Measurements from ENCODE around the gene TWIST2. TPM values are rescaled to one million over a fixed set of nuclear protein-coding genes. Genes with fewer than 3 reads are reported as not detected.
A peak's percentile ranks its signal among the peaks of the same experiment; 100 is the strongest.

The TWIST2 gene
- total and polyA plus RNA-seq, 11 donors: 0.39 to 10.9 (median 1.4) TPM

DNA sequence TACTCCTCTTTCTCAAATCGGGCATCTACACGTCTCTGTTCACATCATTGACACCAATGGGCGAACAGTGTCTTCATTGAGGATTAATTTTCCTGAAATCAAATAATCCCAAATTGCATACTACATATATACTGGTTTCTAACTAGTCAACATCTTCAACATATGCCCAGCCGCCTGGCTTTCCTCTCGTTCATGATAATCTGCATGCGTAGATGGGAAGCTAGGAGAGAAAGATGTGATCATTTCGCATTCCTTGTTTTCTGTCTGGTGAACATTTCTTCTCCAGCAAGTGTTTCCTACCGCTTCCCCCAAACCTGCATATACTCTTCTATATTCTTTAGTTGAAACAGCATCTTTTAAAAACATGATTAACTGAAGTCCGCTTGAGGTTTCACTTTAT is 7.4 kb downstream of the TWIST2 start:
- WGBS, 4 donors: 92 to 93% (median 93%) methylated on average over 9 of the region's 9 CpGs
- intact Hi-C loops (cut with DNase I): no loop called here
- ATAC-seq (no peak), DNase-seq (no peak)
- Histone ChIP-seq H3K4me3 (no peak overlapping the region), H3K36me3 (no peaks in the 10 kb centered on the region), H3K27me3 (peaks cover 0 to 53% (median 12%) of the 10 kb centered on the region in 9 donors), H3K4me1 (no peaks in the 10 kb centered on the region), H3K9me3 (no peaks in the 10 kb centered on the region), H3K27ac (peak overlapping the region in 1 of 12 donors; percentile 45)
- TF ChIP-seq POLR2A (IDR thresholded peaks at IDR 0.05): no peak
- TF ChIP-seq, protein P1, sequence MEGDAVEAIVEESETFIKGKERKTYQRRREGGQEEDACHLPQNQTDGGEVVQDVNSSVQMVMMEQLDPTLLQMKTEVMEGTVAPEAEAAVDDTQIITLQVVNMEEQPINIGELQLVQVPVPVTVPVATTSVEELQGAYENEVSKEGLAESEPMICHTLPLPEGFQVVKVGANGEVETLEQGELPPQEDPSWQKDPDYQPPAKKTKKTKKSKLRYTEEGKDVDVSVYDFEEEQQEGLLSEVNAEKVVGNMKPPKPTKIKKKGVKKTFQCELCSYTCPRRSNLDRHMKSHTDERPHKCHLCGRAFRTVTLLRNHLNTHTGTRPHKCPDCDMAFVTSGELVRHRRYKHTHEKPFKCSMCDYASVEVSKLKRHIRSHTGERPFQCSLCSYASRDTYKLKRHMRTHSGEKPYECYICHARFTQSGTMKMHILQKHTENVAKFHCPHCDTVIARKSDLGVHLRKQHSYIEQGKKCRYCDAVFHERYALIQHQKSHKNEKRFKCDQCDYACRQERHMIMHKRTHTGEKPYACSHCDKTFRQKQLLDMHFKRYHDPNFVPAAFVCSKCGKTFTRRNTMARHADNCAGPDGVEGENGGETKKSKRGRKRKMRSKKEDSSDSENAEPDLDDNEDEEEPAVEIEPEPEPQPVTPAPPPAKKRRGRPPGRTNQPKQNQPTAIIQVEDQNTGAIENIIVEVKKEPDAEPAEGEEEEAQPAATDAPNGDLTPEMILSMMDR (IDR thresholded peaks at IDR 0.05): no peak

DNA sequence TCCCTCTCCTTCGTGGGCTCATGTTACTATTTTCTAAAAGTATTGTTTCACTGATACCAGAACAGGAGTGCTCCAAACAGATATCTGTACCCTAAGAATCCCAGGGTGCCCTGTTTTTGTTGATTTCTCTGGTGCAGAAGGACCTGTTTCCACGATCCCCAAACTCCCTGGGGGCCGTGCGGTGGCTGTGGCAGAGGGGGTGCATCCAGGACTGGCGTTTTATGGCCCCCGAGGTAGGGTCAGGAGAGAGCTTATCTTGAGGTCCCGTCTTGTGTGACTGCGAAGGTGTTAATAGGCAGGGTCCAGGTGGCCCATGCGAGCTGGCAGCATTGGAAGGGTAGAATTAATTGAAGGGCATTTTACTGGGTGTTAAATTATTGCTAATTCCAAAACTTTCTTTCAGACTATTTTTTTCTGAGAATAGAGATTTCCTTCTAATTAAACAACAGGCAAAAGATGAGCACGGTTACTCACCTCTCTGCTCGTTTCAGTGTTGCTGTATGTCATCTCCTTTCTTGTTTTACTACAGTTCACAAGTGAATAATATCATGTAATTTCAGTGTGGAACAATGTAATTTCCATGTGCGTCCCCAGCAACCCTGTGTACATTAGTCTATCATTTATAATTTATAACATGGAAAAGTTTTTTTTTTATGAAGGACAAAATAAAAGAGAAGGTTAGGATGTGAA is 8.2 kb downstream of the TWIST2 start:
- ATAC-seq: no peak
- no peaks in the 10 kb centered on the region for H3K36me3 ChIP-seq
- TF ChIP-seq, protein P1 (IDR thresholded peaks at IDR 0.05): no peak
- TF ChIP-seq POLR2A (IDR thresholded peaks at IDR 0.05): no peak
- intact Hi-C loops (cut with DNase I): no loop called here
- no peak overlapping the region for H3K27ac ChIP-seq
- no peaks in the 10 kb centered on the region for H3K9me3 ChIP-seq
- WGBS, 4 donors: 72 to 79% (median 76%) methylated on average over 12 of the region's 12 CpGs
- H3K4me1 ChIP-seq: no peaks in the 10 kb centered on the region
- H3K4me3 ChIP-seq: no peak overlapping the region
- peaks cover 0 to 45% (median 6%) of the 10 kb centered on the region in 9 donors for H3K27me3 ChIP-seq
- DNase-seq: peak in 1 of 5 donors; percentile 6

DNA sequence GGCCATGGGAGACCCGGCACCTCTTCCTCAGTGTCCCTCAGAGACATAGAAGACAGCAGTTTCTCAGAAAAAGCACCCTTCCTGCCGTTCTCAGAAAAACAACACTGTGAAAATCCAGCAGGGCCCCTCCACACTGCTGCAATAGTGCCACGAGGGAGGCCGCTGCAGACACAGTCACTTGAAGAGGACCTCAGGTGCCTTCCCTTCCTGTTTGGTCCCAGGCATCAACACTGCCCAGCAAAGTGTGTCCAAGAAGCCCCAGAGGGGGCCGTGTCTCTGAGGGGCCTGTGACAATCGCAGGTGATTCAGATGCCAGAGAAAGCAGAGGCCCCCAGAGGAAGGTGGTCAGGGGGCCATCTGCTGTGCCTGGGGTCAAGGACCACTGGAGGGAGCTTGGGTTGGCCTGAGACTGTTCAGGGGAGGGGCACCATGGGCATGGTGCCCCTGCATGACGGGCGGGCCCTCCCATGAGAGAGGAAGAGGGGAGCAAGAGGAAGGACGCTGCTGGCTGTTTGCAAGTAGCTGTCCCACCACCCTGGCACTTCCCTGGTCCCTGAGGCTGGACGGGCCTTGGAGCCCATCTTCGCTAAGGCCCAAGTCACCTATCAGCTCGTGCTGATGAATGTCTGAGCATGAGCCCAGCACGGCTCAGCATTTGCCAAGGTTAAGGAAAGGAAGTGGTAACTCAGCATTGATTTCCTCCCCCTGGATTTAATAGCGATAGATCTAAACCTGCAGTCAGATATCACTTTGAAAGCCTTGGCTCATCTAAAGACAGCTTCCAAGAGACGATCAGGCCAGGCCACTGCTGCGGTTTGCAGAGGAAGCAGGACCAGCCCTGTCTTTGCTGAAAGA is 9.1 kb downstream of the TWIST2 start:
- no peaks in the 10 kb centered on the region for H3K36me3 ChIP-seq
- TF ChIP-seq, protein P1 (IDR thresholded peaks at IDR 0.05): no peak
- TF ChIP-seq POLR2A (IDR thresholded peaks at IDR 0.05): no peak
- intact Hi-C loops (cut with DNase I): no loop called here
- no peak overlapping the region for H3K4me3 ChIP-seq
- no peaks in the 10 kb centered on the region for H3K9me3 ChIP-seq
- WGBS, 4 donors: 77 to 80% (median 79%) methylated on average over 12 to 16 of the region's 16 CpGs
- peaks cover 0 to 36% (median 6%) of the 10 kb centered on the region in 9 donors for H3K27me3 ChIP-seq
- no peaks in the 10 kb centered on the region for H3K4me1 ChIP-seq
- peak in 1 of 5 donors; percentile 6 for DNase-seq
- no peak for ATAC-seq
- no peak overlapping the region for H3K27ac ChIP-seq

DNA sequence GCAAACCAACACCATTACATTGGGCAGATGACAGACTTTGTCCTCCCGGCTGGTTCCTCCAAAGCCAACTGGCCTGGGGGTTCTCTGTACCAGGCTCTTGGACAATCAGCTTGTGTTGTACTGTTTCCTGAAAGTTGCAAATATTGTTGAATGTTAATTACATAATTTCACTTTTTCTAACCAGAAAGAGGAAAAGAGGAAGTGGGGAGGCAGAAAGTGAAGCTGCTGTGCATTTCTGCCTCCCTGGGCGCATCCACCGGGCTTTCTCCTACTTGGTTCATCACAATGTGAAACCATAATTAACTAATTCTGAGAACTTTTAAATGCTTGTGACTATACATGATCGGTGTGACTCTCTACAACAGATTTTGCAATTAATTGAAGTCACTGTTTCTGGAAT is 10.1 kb downstream of the TWIST2 start:
- TF ChIP-seq POLR2A (IDR thresholded peaks at IDR 0.05): no peak
- TF ChIP-seq, protein P1 (IDR thresholded peaks at IDR 0.05): no peak
- Histone ChIP-seq H3K27me3 (peaks cover 0 to 34% (median 6%) of the 10 kb centered on the region in 9 donors), H3K4me3 (no peak overlapping the region), H3K9me3 (no peaks in the 10 kb centered on the region), H3K4me1 (no peaks in the 10 kb centered on the region), H3K36me3 (no peaks in the 10 kb centered on the region), H3K27ac (no peak overlapping the region)
- DNase-seq (no peak), ATAC-seq (no peak)
- intact Hi-C loops (cut with DNase I): no loop called here
- 84 to 90% (median 85%) methylated on average over 4 of the region's 4 CpGs for whole genome bisulfite sequencing, 4 donors
